Thyroid gland (tissue), 4 donors: ENCODE measurements around the gene MIGA1.

Source experiments
- CTCF ChIP-seq, 6 experiments: fragments of 200-600 bp in 3 of 6; fragments of 450-650 bp in 3 of 6; sonication (generic) in 3 of 6; IDR thresholded peaks; one replicate each; pipeline ENCODE4 v1.5.1; 2016 to 2019; ENCODE audit warnings: antibody characterized with exemption in 6 of 6, mild to moderate bottlenecking in 2 of 6, inconsistent platforms in 1 of 6, moderate library complexity in 1 of 6
- POLR2A ChIP-seq, 2 donors: fragments of 450-650 bp; IDR thresholded peaks; one replicate each; pipeline ENCODE4 v1.6.1; 2017; ENCODE audit warnings: antibody characterized with exemption in 2 of 2, mild to moderate bottlenecking in 2 of 2, moderate library complexity in 1 of 2

GRCh38 chr1:77882411-77882810, 103.0 kb downstream of the MIGA1 start:
- TF ChIP-seq CTCF (IDR thresholded peaks at IDR 0.05) (no peak), POLR2A (IDR thresholded peaks at IDR 0.05) (no peak)
